ENCODE data around the gene P2RY8.
"Not testable (repeated sequence)": the region's sequence is repeated elsewhere in the genome, so short reads cannot be mapped to it uniquely, and the experiment has no call there.

P2RY8 gene

GRCh38 chrX:1481636-1482529, 55.1 kb downstream of the P2RY8 start:
- peak overlapping the region; percentile 18 to 60 (median 48); a peak in 18 of 20 replicates for H3K4me3 ChIP-seq
- peak overlapping the region; percentile 63 to 84 (median 76) for H3K9ac ChIP-seq
- H3K36me3 ChIP-seq: peaks cover 11 to 84% (median 75%) of the 10 kb centered on the region in 11 experiments
- TF ChIP-seq Cebpa-rat (IDR thresholded peaks at IDR 0.05): peak; percentile 81 to 98 (median 91); a peak in 21 of 22 replicates
- H3K9me3 ChIP-seq (replicated peaks in 1 of 11): peaks cover 7 to 25% (median 17%) of the 10 kb centered on the region in 11 experiments; a peak in 19 of 22 replicates
- H4K20me1 ChIP-seq: peaks cover 0 to 58% (median 31%) of the 10 kb centered on the region in 11 experiments; a peak in 14 of 22 replicates
- H3K27ac ChIP-seq: peak overlapping the region; percentile 77 to 95 (median 88)
- H3K4me1 ChIP-seq: peaks cover 64 to 74% (median 69%) of the 10 kb centered on the region in 10 experiments
- peak overlapping the region; percentile 76 to 93 (median 86) for H3K4me2 ChIP-seq
- H3K27me3 ChIP-seq: no peaks in the 10 kb centered on the region

GRCh38 chrX:1480082-1480785, 56.8 kb downstream of the P2RY8 start:
- H3K4me3 ChIP-seq: no peak overlapping the region
- H3K9me3 ChIP-seq (replicated peaks in 1 of 11): peaks cover 0 to 25% (median 12%) of the 10 kb centered on the region in 11 experiments; a peak in 14 of 22 replicates
- peaks cover 0 to 61% (median 34%) of the 10 kb centered on the region in 11 experiments; a peak in 15 of 22 replicates for H4K20me1 ChIP-seq
- no peak for TF ChIP-seq Cebpa-rat (IDR thresholded peaks at IDR 0.05)
- H3K36me3 ChIP-seq: peaks cover 0 to 86% (median 77%) of the 10 kb centered on the region in 11 experiments; a peak in 19 of 22 replicates
- H3K27ac ChIP-seq: peak overlapping the region in 7 of 11 experiments; percentile 13 to 88 (median 25); a peak in 9 of 22 replicates
- peak overlapping the region in 1 of 11 experiments; percentile 15; a peak in 1 of 22 replicates for H3K9ac ChIP-seq
- no peaks in the 10 kb centered on the region for H3K27me3 ChIP-seq
- peaks cover 62 to 73% (median 69%) of the 10 kb centered on the region in 10 experiments for H3K4me1 ChIP-seq
- peak overlapping the region in 10 of 11 experiments; percentile 17 to 93 (median 87); a peak in 18 of 22 replicates for H3K4me2 ChIP-seq

- Histone ChIP-seq H3K27me3 (no peaks in the 10 kb centered on the region), H3K9ac (no peak overlapping the region), H3K4me1 (peaks cover 39 to 50% (median 46%) of the 10 kb centered on the region in 10 experiments), H3K9me3 (replicated peaks in 1 of 11) (peaks cover 0 to 33% (median 12%) of the 10 kb centered on the region in 11 experiments; a peak in 14 of 22 replicates), H4K20me1 (peaks cover 0 to 51% (median 35%) of the 10 kb centered on the region in 11 experiments; a peak in 15 of 22 replicates), H3K4me2 (peak overlapping the region in 8 of 11 experiments; percentile 2 to 47 (median 22); a peak in 6 of 22 replicates), H3K4me3 (no peak overlapping the region), H3K36me3 (peaks cover 0 to 76% (median 57%) of the 10 kb centered on the region in 11 experiments; a peak in 19 of 22 replicates), H3K27ac (peak overlapping the region in 2 of 11 experiments; percentile 28 to 34; a peak in 3 of 22 replicates)
- TF ChIP-seq Cebpa-rat (IDR thresholded peaks at IDR 0.05): no peak
Observed at GRCh38 chrX:1477801-1478458, 59.1 kb downstream of the P2RY8 start.

GRCh38 chrX:1477229-1477628, 59.8 kb downstream of the P2RY8 start:
- H3K27ac ChIP-seq: peak overlapping the region in 1 of 11 experiments; percentile 28; a peak in 1 of 22 replicates
- H3K9ac ChIP-seq: no peak overlapping the region
- H3K9me3 ChIP-seq (replicated peaks in 1 of 11): peaks cover 0 to 33% (median 12%) of the 10 kb centered on the region in 11 experiments; a peak in 14 of 22 replicates
- H3K36me3 ChIP-seq: peaks cover 0 to 75% (median 56%) of the 10 kb centered on the region in 11 experiments; a peak in 19 of 22 replicates
- H4K20me1 ChIP-seq: peaks cover 0 to 51% (median 35%) of the 10 kb centered on the region in 11 experiments; a peak in 15 of 22 replicates
- H3K4me2 ChIP-seq: no peak overlapping the region
- H3K27me3 ChIP-seq: no peaks in the 10 kb centered on the region
- no peak for TF ChIP-seq Cebpa-rat (IDR thresholded peaks at IDR 0.05)
- no peak overlapping the region for H3K4me3 ChIP-seq
- peaks cover 36 to 47% (median 43%) of the 10 kb centered on the region in 10 experiments for H3K4me1 ChIP-seq

- no peaks in the 10 kb centered on the region for H3K27me3 ChIP-seq
- peaks cover 40 to 47% (median 44%) of the 10 kb centered on the region in 10 experiments for H3K4me1 ChIP-seq
- H3K9ac ChIP-seq: no peak overlapping the region
- peaks cover 0 to 55% (median 40%) of the 10 kb centered on the region in 11 experiments; a peak in 15 of 22 replicates for H4K20me1 ChIP-seq
- H3K36me3 ChIP-seq: peaks cover 0 to 75% (median 56%) of the 10 kb centered on the region in 11 experiments; a peak in 19 of 22 replicates
- H3K4me2 ChIP-seq: no peak overlapping the region
- H3K27ac ChIP-seq: no peak overlapping the region
- no peak overlapping the region for H3K4me3 ChIP-seq
- no peak for TF ChIP-seq Cebpa-rat (IDR thresholded peaks at IDR 0.05)
- H3K9me3 ChIP-seq (replicated peaks in 1 of 11): peaks cover 0 to 33% (median 12%) of the 10 kb centered on the region in 11 experiments; a peak in 14 of 22 replicates
Observed at GRCh38 chrX:1476682-1477081, 60.3 kb downstream of the P2RY8 start.

GRCh38 chrX:1475881-1476280, 61.1 kb downstream of the P2RY8 start:
- H3K27ac ChIP-seq: no peak overlapping the region
- no peak overlapping the region for H3K4me2 ChIP-seq
- peaks cover 0 to 56% (median 48%) of the 10 kb centered on the region in 11 experiments; a peak in 15 of 22 replicates for H4K20me1 ChIP-seq
- H3K4me1 ChIP-seq: peaks cover 40 to 47% (median 44%) of the 10 kb centered on the region in 10 experiments
- H3K27me3 ChIP-seq: no peaks in the 10 kb centered on the region
- no peak overlapping the region for H3K4me3 ChIP-seq
- H3K9me3 ChIP-seq (replicated peaks in 1 of 11): peaks cover 0 to 33% (median 12%) of the 10 kb centered on the region in 11 experiments; a peak in 14 of 22 replicates
- no peak overlapping the region for H3K9ac ChIP-seq
- peaks cover 0 to 69% (median 54%) of the 10 kb centered on the region in 11 experiments; a peak in 19 of 22 replicates for H3K36me3 ChIP-seq
- TF ChIP-seq Cebpa-rat (IDR thresholded peaks at IDR 0.05): no peak

- H4K20me1 ChIP-seq: peaks cover 0 to 60% (median 52%) of the 10 kb centered on the region in 11 experiments; a peak in 15 of 22 replicates
- peaks cover 40 to 47% (median 44%) of the 10 kb centered on the region in 10 experiments for H3K4me1 ChIP-seq
- no peak overlapping the region for H3K27ac ChIP-seq
Observed at GRCh38 chrX:1475481-1475880, 61.5 kb downstream of the P2RY8 start.

GRCh38 chrX:1474593-1474992, 62.4 kb downstream of the P2RY8 start:
- Histone ChIP-seq H3K36me3 (peaks cover 0 to 64% (median 44%) of the 10 kb centered on the region in 11 experiments; a peak in 18 of 22 replicates), H3K4me1 (peaks cover 41 to 48% (median 46%) of the 10 kb centered on the region in 10 experiments), H3K9me3 (replicated peaks in 1 of 11) (peaks cover 0 to 25% (median 5%) of the 10 kb centered on the region in 11 experiments; a peak in 12 of 22 replicates), H4K20me1 (peaks cover 0 to 69% (median 61%) of the 10 kb centered on the region in 11 experiments; a peak in 15 of 22 replicates)
- H3K4me3 ChIP-seq, H3K27ac ChIP-seq, H3K27me3 ChIP-seq, H3K9ac ChIP-seq, H3K4me2 ChIP-seq: not testable (repeated sequence)

More at GRCh38 chrX:1475481-1475880, 61.5 kb downstream of the P2RY8 start:
- no peak for TF ChIP-seq Cebpa-rat (IDR thresholded peaks at IDR 0.05)
- Histone ChIP-seq H3K9me3 (replicated peaks in 1 of 11) (peaks cover 0 to 33% (median 12%) of the 10 kb centered on the region in 11 experiments; a peak in 14 of 22 replicates), H3K36me3 (peaks cover 0 to 66% (median 51%) of the 10 kb centered on the region in 11 experiments; a peak in 19 of 22 replicates), H3K27me3 (no peaks in the 10 kb centered on the region), H3K4me2 (no peak overlapping the region), H3K4me3 (no peak overlapping the region), H3K9ac (no peak overlapping the region)

Measured in BLaER1 treated with 17β-estradiol and CSF1 and Interleukin-3, amounts not matched to agents 10 nM and 100 nM (cell line).